ENCODE measurements around the gene KBTBD4. TPM values are rescaled to one million over a fixed set of nuclear protein-coding genes. Genes with fewer than 3 reads are reported as not detected.

The KBTBD4 gene
- total RNA-seq, 1 donor from 2014 or later = 20.4 TPM

GRCh38 chr11:47587039-47587716 is 8.4 kb upstream of the KBTBD4 start:
- Mint-ChIP-seq H3K4me1 (peaks cover 3% of the 10 kb centered on the region), H3K4me3 (no peak overlapping the region), H3K27ac (no peak overlapping the region), H3K27me3 (no peaks in the 10 kb centered on the region), H3K9me3 (no peaks in the 10 kb centered on the region), H3K36me3 (ENCODE audit: low read depth) (peaks cover 30% of the 10 kb centered on the region)
- intact Hi-C loops (cut with micrococcal nuclease) = no loop called here
- POLR2A ChIA-PET = no interaction called here
- TF ChIP-seq CTCF (IDR thresholded peaks at IDR 0.05) = no peak
- ATAC-seq (ENCODE audit: low read depth) (no peak), DNase-seq (no peak)
- CTCF ChIA-PET = no interaction called here

GRCh38 chr11:47586098-47586855 is 7.5 kb upstream of the KBTBD4 start, which contains the start of gene FAM180B:
TSS of gene FAM180B (plus strand) at chr11:47586678. CDS start at chr11:47586769, 91 bp downstream.
- H3K36me3 Mint-ChIP-seq (ENCODE audit: low read depth) = peaks cover 39% of the 10 kb centered on the region
- no peak for ATAC-seq (ENCODE audit: low read depth)
- no peak for TF ChIP-seq CTCF (IDR thresholded peaks at IDR 0.05)
- DNase-seq = no peak
- intact Hi-C loops (cut with micrococcal nuclease) = no loop called here
- no peaks in the 10 kb centered on the region for H3K9me3 Mint-ChIP-seq
- CTCF ChIA-PET = no interaction called here
- H3K4me3 Mint-ChIP-seq = no peak within 1 kb of the TSS
- POLR2A ChIA-PET = interaction anchor here (0.5 kb wide), 1 partner anchor 610 kb away, joined by 4 read pairs; no protein-coding TSS in a partner anchor
- H3K4me1 Mint-ChIP-seq = no peaks in the 10 kb centered on the region
- no peaks in the 10 kb centered on the region for H3K27me3 Mint-ChIP-seq
- no peak within 1 kb of the TSS for H3K27ac Mint-ChIP-seq

- no peak for TF ChIP-seq CTCF (IDR thresholded peaks at IDR 0.05)
- intact Hi-C loops (cut with micrococcal nuclease) = no loop called here
- Mint-ChIP-seq H3K36me3 (ENCODE audit: low read depth) (peaks cover 51% of the 10 kb centered on the region), H3K4me1 (peaks cover 17% of the 10 kb centered on the region), H3K27me3 (no peaks in the 10 kb centered on the region), H3K9me3 (no peaks in the 10 kb centered on the region), H3K4me3 (no peak overlapping the region), H3K27ac (no peak overlapping the region)
- no peak for ATAC-seq (ENCODE audit: low read depth)
- POLR2A ChIA-PET = interaction anchor here (1.4 kb wide), 1 partner anchor 114 kb away, joined by 10 read pairs; no protein-coding TSS in a partner anchor
- no peak for DNase-seq
- CTCF ChIA-PET = no interaction called here
These were observed 5.1 kb upstream of the KBTBD4 start for GRCh38 chr11:47583844-47584243.

GRCh38 chr11:47577460-47578041 is 1.2 kb downstream of the KBTBD4 start:
- peaks cover 68% of the 10 kb centered on the region for H3K36me3 Mint-ChIP-seq (ENCODE audit: low read depth)
- H3K9me3 Mint-ChIP-seq = no peaks in the 10 kb centered on the region
- intact Hi-C loops (cut with micrococcal nuclease) = loop anchor here (2.0 kb wide), 3 partner anchors 65 to 533 kb away; partner anchors contain the start of genes FNBP4 and MTCH2
- H3K4me1 Mint-ChIP-seq = peaks cover 38% of the 10 kb centered on the region
- DNase-seq (no peak), ATAC-seq (ENCODE audit: low read depth) (no peak)
- H3K27ac Mint-ChIP-seq = no peak overlapping the region
- H3K4me3 Mint-ChIP-seq = peak overlapping the region; percentile 99
- no peak for TF ChIP-seq CTCF (IDR thresholded peaks at IDR 0.05)
- H3K27me3 Mint-ChIP-seq = no peaks in the 10 kb centered on the region
- ChIA-PET POLR2A (interaction anchor here (0.5 to 5.6 kb wide), 10 partner anchors 12 to 362 kb away, joined by 3 to 56 read pairs (median 6); partner anchors contain the start of genes ACP2, AGBL2, CELF1 and PTPMT1), CTCF (no interaction called here)

GRCh38 chr11:47573321-47573720 is 5.4 kb downstream of the KBTBD4 start:
- Mint-ChIP-seq H3K4me3 (no peak overlapping the region), H3K9me3 (no peaks in the 10 kb centered on the region), H3K36me3 (ENCODE audit: low read depth) (peaks cover 63% of the 10 kb centered on the region), H3K27ac (no peak overlapping the region), H3K4me1 (peaks cover 18% of the 10 kb centered on the region), H3K27me3 (no peaks in the 10 kb centered on the region)
- no peak for TF ChIP-seq CTCF (IDR thresholded peaks at IDR 0.05)
- DNase-seq = no peak
- CTCF ChIA-PET = no interaction called here
- POLR2A ChIA-PET = no interaction called here
- intact Hi-C loops (cut with micrococcal nuclease) = no loop called here
- no peak for ATAC-seq (ENCODE audit: low read depth)
